Lung (tissue), 12 donors: ENCODE results near the gene SON. TPM values are rescaled to one million over a fixed set of nuclear protein-coding genes. Genes with fewer than 3 reads are reported as not detected.

Source experiments
- ATAC-seq: fragments of 200-7000 bp; cut with Tn5 transposase; one replicate; pipeline ENCODE4 v1.9.1; 2020; ENCODE audit warnings: moderate number of reproducible peaks; ENCODE audit not compliant: insufficient read depth, low FRiP score
- DNase-seq, 3 donors: peaks; one replicate each; pipeline ENCODE4 v3.0.0-alpha.2; 2013 to 2017
- H3K27ac ChIP-seq, 2 donors: one replicate each; pipeline ENCODE4 v1.5.1; 2013; ENCODE audit warnings: mild to moderate bottlenecking in 2 of 2, moderate library complexity in 2 of 2, control low read depth in 1 of 2, inconsistent platforms in 1 of 2, low read depth in 1 of 2, low read length in 1 of 2
- H3K27me3 ChIP-seq, 3 donors: one replicate each; pipeline ENCODE4 v1.5.1; 2013; ENCODE audit warnings: low read length in 2 of 3; ENCODE audit not compliant: control insufficient read depth in 3 of 3, insufficient read depth in 3 of 3
- H3K36me3 ChIP-seq, 4 donors: one replicate each; pipeline ENCODE4 v1.5.1; 2013; ENCODE audit warnings: low read length in 4 of 4, mild to moderate bottlenecking in 1 of 4, moderate library complexity in 1 of 4; ENCODE audit not compliant: control insufficient read depth in 4 of 4, insufficient read depth in 4 of 4
- H3K4me1 ChIP-seq, 5 donors: one replicate each; pipeline ENCODE4 v1.5.1; 2013; ENCODE audit warnings: low read length in 5 of 5, mild to moderate bottlenecking in 2 of 5, moderate library complexity in 1 of 5; ENCODE audit not compliant: control insufficient read depth in 5 of 5, insufficient read depth in 5 of 5
- H3K4me3 ChIP-seq: one replicate; pipeline ENCODE4 v1.5.1; 2013; ENCODE audit warnings: mild to moderate bottlenecking, control low read depth, moderate library complexity
- H3K9ac ChIP-seq, 2 donors: one replicate each; pipeline ENCODE4 v1.5.1; 2013; ENCODE audit warnings: low read length in 2 of 2, control low read depth in 1 of 2; ENCODE audit not compliant: insufficient read depth in 1 of 2
- H3K9me3 ChIP-seq, 4 donors: one replicate each; pipeline ENCODE4 v1.5.1; 2013; ENCODE audit warnings: low read length in 3 of 4, mild to moderate bottlenecking in 1 of 4, moderate library complexity in 1 of 4; ENCODE audit not compliant: control insufficient read depth in 4 of 4, insufficient read depth in 3 of 4
- CTCF ChIP-seq: IDR thresholded peaks from 2 replicates; pipeline ENCODE4 v1.5.1; 2012; ENCODE audit warnings: mild to moderate bottlenecking; ENCODE audit errors: control extremely low read depth, extremely low read depth
- WGBS, 2 donors: extraction: QIAGEN DNeasy Blood & Tissue Kit; methylation state at CpG; one replicate each; pipeline ENCODE4 v1.1.7; 2013; 5-methylcytosine and 5-hydroxymethylcytosine counted together
- polyA plus RNA-seq, 2 donors: library from polyadenylated mRNA; stranded (reverse); fragments of 200-250 nt; gene quantifications; one replicate each; pipeline ENCODE4 v1.2.1, GENCODE V29; 2013
- total RNA-seq, 2 donors: library from RNA; depleted of rRNA in 1 of 2; stranded (reverse); fragments of >200 nt in 1 of 2; gene quantifications; one replicate each; pipeline ENCODE4 v1.2.1, GENCODE V29; 2014 to 2021
- donor health status: control.
- donor health status: control.
- donor health status: Bipolar disorder and iron deficiency.
- donor health status: healthy.
- donor health status: DM: yes; HTN: yes; CAD: no.

Gene SON
- total and polyA plus RNA-seq, 4 donors, result 100 to 393 (median 192) TPM

- peaks cover 0 to 4% (median 2%) of the 10 kb centered on the region in 4 donors for H3K9me3 ChIP-seq
- peaks cover 50 to 78% (median 61%) of the 10 kb centered on the region in 4 donors for H3K36me3 ChIP-seq
- WGBS, 2 donors, result 96% methylated on average over 18 of the region's 18 CpGs
- H3K4me1 ChIP-seq, result peaks cover 0 to 4% (median 0%) of the 10 kb centered on the region in 5 donors
- no peak overlapping the region for H3K4me3 ChIP-seq
- ATAC-seq (no peak), DNase-seq (no peak)
- no peaks in the 10 kb centered on the region for H3K27me3 ChIP-seq
- H3K27ac ChIP-seq, result no peak overlapping the region
- no peak overlapping the region for H3K9ac ChIP-seq
- TF ChIP-seq CTCF, result no peak
These were observed 11.6 kb downstream of the SON start for GRCh38 chr21:33554236-33554981.

- H3K4me3 ChIP-seq, result no peak overlapping the region
- peaks cover 0 to 4% (median 2%) of the 10 kb centered on the region in 4 donors for H3K9me3 ChIP-seq
- no peak overlapping the region for H3K27ac ChIP-seq
- no peak for TF ChIP-seq CTCF
- peaks cover 49 to 79% (median 62%) of the 10 kb centered on the region in 4 donors for H3K36me3 ChIP-seq
- no peak overlapping the region for H3K9ac ChIP-seq
- 97 to 98% methylated on average over 32 of the region's 32 CpGs for WGBS, 2 donors
- ATAC-seq, result no peak
- DNase-seq, result no peak
- H3K27me3 ChIP-seq, result no peaks in the 10 kb centered on the region
- peaks cover 0 to 4% (median 0%) of the 10 kb centered on the region in 5 donors for H3K4me1 ChIP-seq
These were observed 12.1 kb downstream of the SON start for GRCh38 chr21:33554982-33555344.

- no peak for TF ChIP-seq CTCF
- 98% methylated on average over 19 of the region's 19 CpGs for WGBS, 2 donors
These were observed 14.6 kb downstream of the SON start for GRCh38 chr21:33557447-33557846.

More at GRCh38 chr21:33557447-33557846, 14.6 kb downstream of the SON start:
- peaks cover 31 to 73% (median 52%) of the 10 kb centered on the region in 4 donors for H3K36me3 ChIP-seq
- DNase-seq, result no peak
- ATAC-seq, result no peak
- no peak overlapping the region for H3K9ac ChIP-seq
- H3K27me3 ChIP-seq, result no peaks in the 10 kb centered on the region
- H3K9me3 ChIP-seq, result peaks cover 0 to 2% (median under 1%) of the 10 kb centered on the region in 4 donors
- peaks cover 0 to 4% (median 2%) of the 10 kb centered on the region in 5 donors for H3K4me1 ChIP-seq
- H3K27ac ChIP-seq, result no peak overlapping the region
- H3K4me3 ChIP-seq, result no peak overlapping the region
